GM23338 (cell line): Measurements from ENCODE around the gene UST. TPM values are rescaled to one million over a fixed set of nuclear protein-coding genes. Genes with fewer than 3 reads are reported as not detected.

Experiments used
- ATAC-seq: fragments of 200-7000 bp; cut with Tn5 transposase; 3 replicates; pipeline ENCODE4 v1.9.1; 2020
- DNase-seq: peaks from one replicate; pipeline ENCODE4 v3.0.0-alpha.2; 2015; ENCODE audit warnings: low spot score
- H2AFZ ChIP-seq: fragments of 200-600 bp; sonication (generic); 2 replicates; pipeline ENCODE4 v1.8.0; 2016; ENCODE audit warnings: antibody characterized with exemption, mild to moderate bottlenecking, moderate library complexity
- H3F3A ChIP-seq: fragments of 200-600 bp; sonication (generic); replicated peaks from 2 replicates; pipeline ENCODE4 v1.8.0; 2017; ENCODE audit warnings: antibody characterized with exemption, mixed run types, low read depth
- H3K27ac ChIP-seq: fragments of 200-600 bp; sonication (generic); 2 replicates; pipeline ENCODE4 v1.6.1; 2016; ENCODE audit warnings: low read depth
- H3K27me3 ChIP-seq: fragments of 200-600 bp; sonication (generic); 2 replicates; pipeline ENCODE4 v1.8.0; 2016; ENCODE audit warnings: mild to moderate bottlenecking, mixed run types, moderate library complexity; ENCODE audit not compliant: insufficient read depth
- H3K36me3 ChIP-seq: fragments of 200-600 bp; sonication (generic); 2 replicates; pipeline ENCODE4 v1.8.0; 2016; ENCODE audit warnings: mild to moderate bottlenecking; ENCODE audit not compliant: insufficient read depth
- H3K4me1 ChIP-seq: fragments of 200-600 bp; sonication (generic); 2 replicates; pipeline ENCODE4 v1.8.0; 2016; ENCODE audit warnings: mild to moderate bottlenecking, moderate library complexity; ENCODE audit not compliant: insufficient read depth
- H3K4me2 ChIP-seq: fragments of 200-600 bp; sonication (generic); 2 replicates; pipeline ENCODE4 v1.7.1; 2017; ENCODE audit warnings: mixed run types
- H3K4me3 ChIP-seq: fragments of 200-600 bp; sonication (generic); 2 replicates; pipeline ENCODE4 v1.6.1; 2016; ENCODE audit warnings: mixed run types
- H3K79me2 ChIP-seq: fragments of 200-600 bp; sonication (generic); replicated peaks from 2 replicates; pipeline ENCODE4 v1.8.0; 2017; ENCODE audit warnings: mild to moderate bottlenecking; ENCODE audit not compliant: insufficient read depth
- H3K9me2 ChIP-seq: fragments of 200-600 bp; sonication (generic); 2 replicates; pipeline ENCODE4 v1.8.0; 2017; ENCODE audit not compliant: insufficient read depth
- H4K20me1 ChIP-seq: fragments of 200-600 bp; sonication (generic); replicated peaks from 2 replicates; pipeline ENCODE4 v1.8.0; 2017; ENCODE audit warnings: mild to moderate bottlenecking; ENCODE audit not compliant: insufficient read depth
- H3K27ac Mint-ChIP-seq: 2 replicates; pipeline ENCODE4 v1.8.0; 2020; ENCODE audit warnings: inconsistent platforms, mild to moderate bottlenecking, moderate library complexity, mixed read lengths
- H3K27me3 Mint-ChIP-seq: 3 replicates; pipeline ENCODE4 v1.8.0; 2022; ENCODE audit warnings: low read depth, mild to moderate bottlenecking, moderate library complexity, mixed read lengths, inconsistent platforms; ENCODE audit not compliant: insufficient read depth, poor library complexity
- H3K36me3 Mint-ChIP-seq: 3 replicates; pipeline ENCODE4 v1.8.0; 2021; ENCODE audit warnings: low read depth, mild to moderate bottlenecking, inconsistent platforms, moderate library complexity, mixed read lengths
- H3K4me1 Mint-ChIP-seq: 3 replicates; pipeline ENCODE4 v1.8.0; 2020; ENCODE audit warnings: mild to moderate bottlenecking, inconsistent platforms, mixed read lengths
- H3K4me3 Mint-ChIP-seq: 3 replicates; pipeline ENCODE4 v1.8.0; 2021; ENCODE audit warnings: moderate library complexity, mild to moderate bottlenecking, inconsistent platforms, mixed read lengths
- H3K9me3 Mint-ChIP-seq: 3 replicates; pipeline ENCODE4 v1.8.0; 2020; ENCODE audit warnings: moderate library complexity, mild to moderate bottlenecking, inconsistent platforms, mixed read lengths
- CREB1 ChIP-seq: fragments of 250-450 bp; sonication (Bioruptor Pico); IDR thresholded peaks from 2 replicates; pipeline ENCODE4 v1.5.0; 2020; ENCODE audit warnings: low read depth, mild to moderate bottlenecking, moderate library complexity
- EZH2phosphoT487 ChIP-seq: fragments of 200-600 bp; sonication (generic); IDR thresholded peaks from one replicate; pipeline ENCODE4 v1.8.1; 2018; ENCODE audit warnings: antibody characterized with exemption; ENCODE audit not compliant: unreplicated experiment
- JUNB ChIP-seq: IDR thresholded peaks from one replicate; pipeline ENCODE4 v1.6.1; 2016; ENCODE audit warnings: antibody characterized with exemption; ENCODE audit not compliant: unreplicated experiment
- polyA plus RNA-seq: library from polyadenylated mRNA; unstranded; fragments of >200 nt; fragmentation: Nextera tagmentation; extraction: Ambion mirVana; gene quantifications from 2 replicates; pipeline ENCODE4 v1.2.1, GENCODE V29; 2016
- total RNA-seq: library from RNA; depleted of rRNA; stranded (reverse); fragments of >200 nt; shearing (Covaris generic); gene quantifications from 2 replicates; pipeline ENCODE4 v1.2.3, GENCODE V29; 2014
- TF ChIP-seq, protein P1 (sequence below): fragments of 250-450 bp; sonication (Bioruptor Pico); IDR thresholded peaks from 2 replicates; pipeline ENCODE4 v1.5.0; 2020; ENCODE audit warnings: mild to moderate bottlenecking, moderate library complexity
- TF ChIP-seq, protein P2 (sequence below): IDR thresholded peaks from one replicate; pipeline ENCODE4 v1.6.1; 2018; ENCODE audit warnings: antibody characterized with exemption; ENCODE audit not compliant: unreplicated experiment

UST gene
- total and polyA plus RNA-seq, 2 experiments from 2014 or later, result 12.6 to 33.0 TPM

DNA sequence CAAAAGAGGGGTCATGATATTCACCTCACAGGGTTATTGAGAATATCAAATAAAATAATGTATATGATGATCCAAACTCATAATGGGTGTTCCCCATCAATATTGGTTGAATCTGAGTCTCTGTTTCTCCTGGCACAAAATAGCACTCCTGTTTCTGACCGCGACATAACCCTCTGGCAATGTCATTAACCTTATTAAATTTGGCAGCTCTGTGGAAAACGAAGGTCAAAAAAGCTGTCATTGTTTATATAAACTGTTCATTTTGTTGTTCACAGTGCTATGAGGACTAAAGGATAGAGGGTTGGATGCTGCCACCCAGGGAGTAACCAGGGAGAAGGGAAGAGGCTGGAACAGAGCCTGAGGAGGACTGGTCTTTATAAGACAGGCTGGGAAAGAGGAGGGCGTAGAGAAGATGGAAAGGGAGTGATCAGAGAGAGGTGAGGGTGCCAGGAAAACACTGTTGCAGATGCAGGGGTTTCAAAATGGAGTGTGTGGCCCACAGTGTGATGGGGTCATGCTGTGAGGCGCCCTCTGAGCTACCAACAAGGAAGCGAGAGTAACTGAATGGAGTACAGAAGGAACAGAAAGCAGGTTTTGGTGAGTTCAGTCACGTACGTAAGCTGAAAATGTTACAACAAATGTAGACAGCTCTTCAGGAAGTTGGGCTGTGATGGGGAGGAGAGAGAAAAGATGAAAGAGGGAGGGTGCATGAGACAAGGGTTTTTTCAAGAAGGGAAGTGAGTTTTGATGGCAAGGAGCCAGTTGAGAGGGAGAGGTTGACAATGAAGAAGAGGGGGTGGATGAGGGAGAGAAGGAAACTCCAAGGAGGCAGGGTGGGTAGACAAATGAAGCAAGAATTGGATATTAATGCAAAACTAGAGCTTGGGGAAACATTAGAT is 319.1 kb downstream of the UST start:
- Mint-ChIP-seq H3K27me3 (peaks cover 1% of the 10 kb centered on the region), H3K27ac (no peak overlapping the region), H3K9me3 (no peaks in the 10 kb centered on the region), H3K4me1 (peaks cover 2% of the 10 kb centered on the region; the same call in 2 of the 3 replicates), H3K4me3 (no peak overlapping the region), H3K36me3 (no peaks in the 10 kb centered on the region; the same call in 2 of the 3 replicates)
- H2AFZ ChIP-seq, result no peak overlapping the region
- no peaks in the 10 kb centered on the region for H4K20me1 ChIP-seq
- H3K4me1 ChIP-seq, result no peaks in the 10 kb centered on the region
- DNase-seq (no peak), ATAC-seq (no peak; the same call in 2 of the 3 replicates)
- no peak overlapping the region for H3K4me2 ChIP-seq
- H3K79me2 ChIP-seq, result no peaks in the 10 kb centered on the region
- no peak overlapping the region; the same call in 1 of the 2 replicates for H3K27ac ChIP-seq
- H3K4me3 ChIP-seq, result no peak overlapping the region
- no peaks in the 10 kb centered on the region for H3K9me2 ChIP-seq
- no peaks in the 10 kb centered on the region for H3K36me3 ChIP-seq
- H3F3A ChIP-seq, result no peaks in the 10 kb centered on the region
- TF ChIP-seq JUNB (no peak), EZH2phosphoT487 (no peak), CREB1 (CRISPR knock-in tag) (no peak)
- TF ChIP-seq, protein P1, sequence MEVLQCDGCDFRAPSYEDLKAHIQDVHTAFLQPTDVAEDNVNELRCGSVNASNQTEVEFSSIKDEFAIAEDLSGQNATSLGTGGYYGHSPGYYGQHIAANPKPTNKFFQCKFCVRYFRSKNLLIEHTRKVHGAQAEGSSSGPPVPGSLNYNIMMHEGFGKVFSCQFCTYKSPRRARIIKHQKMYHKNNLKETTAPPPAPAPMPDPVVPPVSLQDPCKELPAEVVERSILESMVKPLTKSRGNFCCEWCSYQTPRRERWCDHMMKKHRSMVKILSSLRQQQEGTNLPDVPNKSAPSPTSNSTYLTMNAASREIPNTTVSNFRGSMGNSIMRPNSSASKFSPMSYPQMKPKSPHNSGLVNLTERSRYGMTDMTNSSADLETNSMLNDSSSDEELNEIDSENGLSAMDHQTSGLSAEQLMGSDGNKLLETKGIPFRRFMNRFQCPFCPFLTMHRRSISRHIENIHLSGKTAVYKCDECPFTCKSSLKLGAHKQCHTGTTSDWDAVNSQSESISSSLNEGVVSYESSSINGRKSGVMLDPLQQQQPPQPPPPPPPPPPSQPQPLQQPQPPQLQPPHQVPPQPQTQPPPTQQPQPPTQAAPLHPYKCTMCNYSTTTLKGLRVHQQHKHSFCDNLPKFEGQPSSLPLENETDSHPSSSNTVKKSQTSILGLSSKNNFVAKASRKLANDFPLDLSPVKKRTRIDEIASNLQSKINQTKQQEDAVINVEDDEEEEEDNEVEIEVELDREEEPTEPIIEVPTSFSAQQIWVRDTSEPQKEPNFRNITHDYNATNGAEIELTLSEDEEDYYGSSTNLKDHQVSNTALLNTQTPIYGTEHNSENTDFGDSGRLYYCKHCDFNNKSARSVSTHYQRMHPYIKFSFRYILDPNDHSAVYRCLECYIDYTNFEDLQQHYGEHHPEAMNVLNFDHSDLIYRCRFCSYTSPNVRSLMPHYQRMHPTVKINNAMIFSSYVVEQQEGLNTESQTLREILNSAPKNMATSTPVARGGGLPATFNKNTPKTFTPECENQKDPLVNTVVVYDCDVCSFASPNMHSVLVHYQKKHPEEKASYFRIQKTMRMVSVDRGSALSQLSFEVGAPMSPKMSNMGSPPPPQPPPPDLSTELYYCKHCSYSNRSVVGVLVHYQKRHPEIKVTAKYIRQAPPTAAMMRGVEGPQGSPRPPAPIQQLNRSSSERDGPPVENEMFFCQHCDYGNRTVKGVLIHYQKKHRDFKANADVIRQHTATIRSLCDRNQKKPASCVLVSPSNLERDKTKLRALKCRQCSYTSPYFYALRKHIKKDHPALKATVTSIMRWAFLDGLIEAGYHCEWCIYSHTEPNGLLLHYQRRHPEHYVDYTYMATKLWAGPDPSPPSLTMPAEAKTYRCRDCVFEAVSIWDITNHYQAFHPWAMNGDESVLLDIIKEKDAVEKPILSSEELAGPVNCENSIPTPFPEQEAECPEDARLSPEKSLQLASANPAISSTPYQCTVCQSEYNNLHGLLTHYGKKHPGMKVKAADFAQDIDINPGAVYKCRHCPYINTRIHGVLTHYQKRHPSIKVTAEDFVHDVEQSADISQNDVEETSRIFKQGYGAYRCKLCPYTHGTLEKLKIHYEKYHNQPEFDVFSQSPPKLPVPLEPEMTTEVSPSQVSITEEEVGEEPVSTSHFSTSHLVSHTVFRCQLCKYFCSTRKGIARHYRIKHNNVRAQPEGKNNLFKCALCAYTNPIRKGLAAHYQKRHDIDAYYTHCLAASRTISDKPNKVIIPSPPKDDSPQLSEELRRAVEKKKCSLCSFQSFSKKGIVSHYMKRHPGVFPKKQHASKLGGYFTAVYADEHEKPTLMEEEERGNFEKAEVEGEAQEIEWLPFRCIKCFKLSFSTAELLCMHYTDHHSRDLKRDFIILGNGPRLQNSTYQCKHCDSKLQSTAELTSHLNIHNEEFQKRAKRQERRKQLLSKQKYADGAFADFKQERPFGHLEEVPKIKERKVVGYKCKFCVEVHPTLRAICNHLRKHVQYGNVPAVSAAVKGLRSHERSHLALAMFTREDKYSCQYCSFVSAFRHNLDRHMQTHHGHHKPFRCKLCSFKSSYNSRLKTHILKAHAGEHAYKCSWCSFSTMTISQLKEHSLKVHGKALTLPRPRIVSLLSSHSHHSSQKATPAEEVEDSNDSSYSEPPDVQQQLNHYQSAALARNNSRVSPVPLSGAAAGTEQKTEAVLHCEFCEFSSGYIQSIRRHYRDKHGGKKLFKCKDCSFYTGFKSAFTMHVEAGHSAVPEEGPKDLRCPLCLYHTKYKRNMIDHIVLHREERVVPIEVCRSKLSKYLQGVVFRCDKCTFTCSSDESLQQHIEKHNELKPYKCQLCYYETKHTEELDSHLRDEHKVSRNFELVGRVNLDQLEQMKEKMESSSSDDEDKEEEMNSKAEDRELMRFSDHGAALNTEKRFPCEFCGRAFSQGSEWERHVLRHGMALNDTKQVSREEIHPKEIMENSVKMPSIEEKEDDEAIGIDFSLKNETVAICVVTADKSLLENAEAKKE, result no peak
- TF ChIP-seq, protein P2, sequence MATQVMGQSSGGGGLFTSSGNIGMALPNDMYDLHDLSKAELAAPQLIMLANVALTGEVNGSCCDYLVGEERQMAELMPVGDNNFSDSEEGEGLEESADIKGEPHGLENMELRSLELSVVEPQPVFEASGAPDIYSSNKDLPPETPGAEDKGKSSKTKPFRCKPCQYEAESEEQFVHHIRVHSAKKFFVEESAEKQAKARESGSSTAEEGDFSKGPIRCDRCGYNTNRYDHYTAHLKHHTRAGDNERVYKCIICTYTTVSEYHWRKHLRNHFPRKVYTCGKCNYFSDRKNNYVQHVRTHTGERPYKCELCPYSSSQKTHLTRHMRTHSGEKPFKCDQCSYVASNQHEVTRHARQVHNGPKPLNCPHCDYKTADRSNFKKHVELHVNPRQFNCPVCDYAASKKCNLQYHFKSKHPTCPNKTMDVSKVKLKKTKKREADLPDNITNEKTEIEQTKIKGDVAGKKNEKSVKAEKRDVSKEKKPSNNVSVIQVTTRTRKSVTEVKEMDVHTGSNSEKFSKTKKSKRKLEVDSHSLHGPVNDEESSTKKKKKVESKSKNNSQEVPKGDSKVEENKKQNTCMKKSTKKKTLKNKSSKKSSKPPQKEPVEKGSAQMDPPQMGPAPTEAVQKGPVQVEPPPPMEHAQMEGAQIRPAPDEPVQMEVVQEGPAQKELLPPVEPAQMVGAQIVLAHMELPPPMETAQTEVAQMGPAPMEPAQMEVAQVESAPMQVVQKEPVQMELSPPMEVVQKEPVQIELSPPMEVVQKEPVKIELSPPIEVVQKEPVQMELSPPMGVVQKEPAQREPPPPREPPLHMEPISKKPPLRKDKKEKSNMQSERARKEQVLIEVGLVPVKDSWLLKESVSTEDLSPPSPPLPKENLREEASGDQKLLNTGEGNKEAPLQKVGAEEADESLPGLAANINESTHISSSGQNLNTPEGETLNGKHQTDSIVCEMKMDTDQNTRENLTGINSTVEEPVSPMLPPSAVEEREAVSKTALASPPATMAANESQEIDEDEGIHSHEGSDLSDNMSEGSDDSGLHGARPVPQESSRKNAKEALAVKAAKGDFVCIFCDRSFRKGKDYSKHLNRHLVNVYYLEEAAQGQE, result no peak
- no peaks in the 10 kb centered on the region for H3K27me3 ChIP-seq
